ENCODE results near the gene POLN.

The POLN gene

DNA sequence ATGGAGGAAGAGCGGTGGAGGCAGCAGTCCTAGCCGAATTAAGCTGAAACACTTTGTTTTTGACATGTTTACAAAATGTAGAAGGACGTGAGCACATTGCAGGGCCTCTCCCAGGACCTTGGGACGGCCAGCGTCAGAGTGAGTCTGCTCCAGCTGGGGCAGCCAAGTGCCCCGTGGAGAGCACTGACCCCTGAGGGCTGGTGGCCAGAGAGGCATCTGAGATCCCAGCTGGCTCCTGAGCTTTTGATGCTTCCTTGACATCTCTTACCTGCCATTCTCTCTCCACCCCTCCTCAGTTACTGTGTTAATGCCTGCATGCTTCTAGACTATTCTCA lies 158.1 kb downstream of the POLN start:
- Histone ChIP-seq H3K4me2 (ENCODE audit: low read depth, low read length, poor library complexity, severe bottlenecking) (no peak overlapping the region), H3K4me3 (ENCODE audit: low read length, poor library complexity, severe bottlenecking) (no peak overlapping the region), H3K9ac (ENCODE audit: low read depth, low read length, poor library complexity, severe bottlenecking) (no peak overlapping the region), H3K9me2 (replicated peaks; ENCODE audit: low read depth, low read length) (no peaks in the 10 kb centered on the region), H4K20me1 (ENCODE audit: insufficient read depth, low read length, poor library complexity, severe bottlenecking) (no peaks in the 10 kb centered on the region), H3K4me1 (ENCODE audit: insufficient read depth, low read length, poor library complexity, severe bottlenecking) (no peaks in the 10 kb centered on the region), H3K9me3 (ENCODE audit: insufficient read depth, low read depth, low read length) (no peaks in the 10 kb centered on the region), H2AFZ (ENCODE audit: low read length) (no peak overlapping the region), H3K36me3 (ENCODE audit: insufficient read depth, low read length) (no peaks in the 10 kb centered on the region), H3F3A (ENCODE audit: low read depth) (no peaks in the 10 kb centered on the region), H3K79me2 (ENCODE audit: insufficient read depth, low read length) (no peaks in the 10 kb centered on the region), H3K27me3 (ENCODE audit: insufficient read depth, low read length, poor library complexity, severe bottlenecking) (no peaks in the 10 kb centered on the region)
- TF ChIP-seq CTCF (conservative IDR thresholded peaks at IDR 0.05; ENCODE audit: low read length) (no peak), EZH2phosphoT487 (IDR thresholded peaks at IDR 0.05; ENCODE audit: borderline replicate concordance) (no peak)

DNA sequence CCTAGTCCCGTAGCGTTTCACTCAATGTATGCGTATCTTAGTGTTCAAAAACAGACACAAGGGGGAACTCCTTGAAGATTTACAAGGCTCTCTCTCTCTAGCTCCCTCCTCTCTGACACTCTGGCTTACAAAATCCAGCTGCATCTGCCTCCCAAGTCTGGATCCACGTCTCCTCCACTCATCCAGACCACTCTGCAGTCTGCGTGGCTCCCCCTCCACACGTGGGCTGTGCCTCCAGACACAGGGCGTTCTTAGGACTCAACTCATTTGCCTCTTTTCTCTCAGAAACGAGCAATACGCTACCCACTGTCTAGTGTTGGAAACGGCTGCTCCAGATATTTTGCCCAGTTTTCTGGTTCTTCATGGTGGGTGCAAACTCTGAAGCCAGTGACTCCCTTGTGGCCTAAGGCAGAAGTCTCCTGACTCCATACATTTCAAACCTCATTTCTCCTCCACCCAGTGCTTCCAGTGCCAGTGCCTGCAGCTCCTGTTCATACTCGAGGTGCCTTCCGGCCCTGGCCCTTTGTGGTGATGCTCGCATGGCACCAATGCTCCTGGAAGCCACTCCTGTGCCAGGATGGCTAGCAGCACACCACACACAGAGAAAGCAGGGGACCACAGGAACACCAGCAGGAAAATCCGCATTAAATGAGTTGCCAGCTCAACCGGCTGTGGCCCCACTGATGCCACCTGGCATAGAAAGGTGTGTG lies 158.7 kb downstream of the POLN start:
- Histone ChIP-seq H3F3A (ENCODE audit: low read depth) (no peaks in the 10 kb centered on the region), H2AFZ (ENCODE audit: low read length) (no peak overlapping the region), H3K9me3 (ENCODE audit: insufficient read depth, low read depth, low read length) (no peaks in the 10 kb centered on the region), H3K27me3 (ENCODE audit: insufficient read depth, low read length, poor library complexity, severe bottlenecking) (no peaks in the 10 kb centered on the region), H3K36me3 (ENCODE audit: insufficient read depth, low read length) (no peaks in the 10 kb centered on the region), H3K4me1 (ENCODE audit: insufficient read depth, low read length, poor library complexity, severe bottlenecking) (no peaks in the 10 kb centered on the region), H3K9me2 (replicated peaks; ENCODE audit: low read depth, low read length) (no peaks in the 10 kb centered on the region), H3K4me2 (ENCODE audit: low read depth, low read length, poor library complexity, severe bottlenecking) (no peak overlapping the region), H3K9ac (ENCODE audit: low read depth, low read length, poor library complexity, severe bottlenecking) (no peak overlapping the region), H3K4me3 (ENCODE audit: low read length, poor library complexity, severe bottlenecking) (no peak overlapping the region), H3K79me2 (ENCODE audit: insufficient read depth, low read length) (no peaks in the 10 kb centered on the region), H4K20me1 (ENCODE audit: insufficient read depth, low read length, poor library complexity, severe bottlenecking) (no peaks in the 10 kb centered on the region)
- no peak for TF ChIP-seq EZH2phosphoT487 (IDR thresholded peaks at IDR 0.05; ENCODE audit: borderline replicate concordance)
- no peak for TF ChIP-seq CTCF (conservative IDR thresholded peaks at IDR 0.05; ENCODE audit: low read length)

GRCh38 chr4:2082627-2083026 lies 159.3 kb downstream of the POLN start:
- Histone ChIP-seq H3K79me2 (ENCODE audit: insufficient read depth, low read length) (no peaks in the 10 kb centered on the region), H3K4me1 (ENCODE audit: insufficient read depth, low read length, poor library complexity, severe bottlenecking) (no peaks in the 10 kb centered on the region), H3K36me3 (ENCODE audit: insufficient read depth, low read length) (no peaks in the 10 kb centered on the region), H3K27me3 (ENCODE audit: insufficient read depth, low read length, poor library complexity, severe bottlenecking) (no peaks in the 10 kb centered on the region), H3K4me3 (ENCODE audit: low read length, poor library complexity, severe bottlenecking) (no peak overlapping the region), H4K20me1 (ENCODE audit: insufficient read depth, low read length, poor library complexity, severe bottlenecking) (no peaks in the 10 kb centered on the region), H3K9ac (ENCODE audit: low read depth, low read length, poor library complexity, severe bottlenecking) (no peak overlapping the region), H3K9me2 (replicated peaks; ENCODE audit: low read depth, low read length) (no peaks in the 10 kb centered on the region), H2AFZ (ENCODE audit: low read length) (no peak overlapping the region), H3K9me3 (ENCODE audit: insufficient read depth, low read depth, low read length) (no peaks in the 10 kb centered on the region), H3F3A (ENCODE audit: low read depth) (no peaks in the 10 kb centered on the region), H3K4me2 (ENCODE audit: low read depth, low read length, poor library complexity, severe bottlenecking) (no peak overlapping the region)
- TF ChIP-seq EZH2phosphoT487 (IDR thresholded peaks at IDR 0.05; ENCODE audit: borderline replicate concordance) (no peak), CTCF (conservative IDR thresholded peaks at IDR 0.05; ENCODE audit: low read length) (no peak)

Measured in Loucy (cell line).